ENCODE data around the gene EML2. TPM values are rescaled to one million over a fixed set of nuclear protein-coding genes. Genes with fewer than 3 reads are reported as not detected.

EML2 gene
- total and polyA plus RNA-seq, 2 of the 8 experiments (the other 6 are each of a cell fraction or from before 2014, with no cell fraction given): 28.8 to 29.4 TPM

GRCh38 chr19:45650722-45651121 is 11.5 kb upstream of the EML2 start (continued):
- TF ChIP-seq RXRA (IDR thresholded peaks at IDR 0.05; ENCODE audit: insufficient read depth, low read depth, low read length) (no peak), RNF2 (IDR thresholded peaks at IDR 0.05; ENCODE audit: borderline replicate concordance, low read depth, low read length, missing control alignments, poor library complexity, severe bottlenecking) (no peak), SAP30 (IDR thresholded peaks at IDR 0.05; ENCODE audit: insufficient read depth, insufficient replicate concordance, low read length) (no peak), EZH2 (IDR thresholded peaks at IDR 0.05; ENCODE audit: low read depth, low read length, severe bottlenecking) (no peak)

Data from H1 (cell line).